HepG2 (cell line): ENCODE measurements around the gene PXDC1. TPM values are rescaled to one million over a fixed set of nuclear protein-coding genes. Genes with fewer than 3 reads are reported as not detected.
A peak's percentile ranks its signal among the peaks of the same experiment; 100 is the strongest.

Source experiments
- KLF9 ChIP-seq: IDR thresholded peaks from 2 replicates; pipeline ENCODE4 v1.6.1; 2016; ENCODE audit warnings: low read depth
- MYC ChIP-seq: sonication (generic); formaldehyde crosslinking; IDR thresholded peaks from 2 replicates; pipeline ENCODE4 v1.9.0; 2021; ENCODE audit warnings: missing genetic modification reagents, borderline replicate concordance
- PAWR ChIP-seq: sonication (generic); formaldehyde crosslinking; IDR thresholded peaks from 2 replicates; pipeline ENCODE4 v1.4.0; 2020; ENCODE audit warnings: missing genetic modification reagents, mild to moderate bottlenecking, borderline replicate concordance
- PHF5A ChIP-seq: IDR thresholded peaks from one replicate; pipeline ENCODE4 v1.6.1; 2018; ENCODE audit warnings: low read depth, missing genetic modification reagents; ENCODE audit not compliant: unreplicated experiment
- SOX13 ChIP-seq, 3 experiments: fragments of 450-650 bp in 1 of 3; sonication (generic) in 1 of 3; formaldehyde crosslinking in 1 of 3; IDR thresholded peaks in 2 of 3; conservative IDR thresholded peaks in 1 of 3; 2 replicates each; pipeline versions ENCODE4 v1.5.0 to v1.6.1; 2016 to 2020; ENCODE audit warnings: antibody characterized with exemption in 1 of 3, mild to moderate bottlenecking in 1 of 3, missing compliant biosample characterization in 1 of 3, missing genetic modification reagents in 1 of 3, moderate library complexity in 1 of 3
- SPEN ChIP-seq: sonication (generic); formaldehyde crosslinking; IDR thresholded peaks from 2 replicates; pipeline ENCODE4 v1.5.1; 2020; ENCODE audit warnings: low read depth, mild to moderate bottlenecking, missing genetic modification reagents
- TCF7L2 ChIP-seq: IDR thresholded peaks from 2 replicates; pipeline ENCODE4 v1.6.1; 2011; ENCODE audit warnings: mild to moderate bottlenecking, low read depth, low read length, moderate library complexity
- ZBTB7A ChIP-seq: sonication (generic); formaldehyde crosslinking; IDR thresholded peaks from 2 replicates; pipeline ENCODE4 v1.8.0; 2022; ENCODE audit warnings: mild to moderate bottlenecking, missing genetic modification reagents
- ZBTB8A ChIP-seq: sonication (generic); formaldehyde crosslinking; IDR thresholded peaks from 2 replicates; pipeline ENCODE4 v1.4.0; 2020; ENCODE audit warnings: mild to moderate bottlenecking, low read depth, missing genetic modification reagents, borderline replicate concordance
- ZNF343 ChIP-seq: sonication (generic); formaldehyde crosslinking; IDR thresholded peaks from 2 replicates; pipeline ENCODE4 v1.4.0; 2020; ENCODE audit warnings: mild to moderate bottlenecking, missing genetic modification reagents
- ZNF383 ChIP-seq: sonication (generic); formaldehyde crosslinking; IDR thresholded peaks from 2 replicates; pipeline ENCODE4 v1.4.0; 2020; ENCODE audit warnings: missing genetic modification reagents, mild to moderate bottlenecking, borderline replicate concordance
- ZNF674 ChIP-seq: sonication (generic); formaldehyde crosslinking; IDR thresholded peaks from 2 replicates; pipeline ENCODE4 v1.5.0; 2020; ENCODE audit warnings: low read depth, mild to moderate bottlenecking, missing genetic modification reagents
- ZSCAN22 ChIP-seq: sonication (generic); formaldehyde crosslinking; IDR thresholded peaks from 2 replicates; pipeline ENCODE4 v1.4.0; 2020; ENCODE audit warnings: mild to moderate bottlenecking, missing genetic modification reagents
- polyA plus RNA-seq, 8 experiments: library from polyadenylated mRNA; depleted of rRNA in 3 of 8; stranded (reverse) in 7 of 8; unstranded in 1 of 8; fragments of >200 nt; fragmentation: Illumina TruSeq in 4 of 8; extraction: Trizol in 4 of 8; gene quantifications; 2 replicates each; pipeline versions ENCODE4 v1.2.1 to v1.2.3, GENCODE V29; 2011 to 2016; ENCODE audit warnings: low read depth in 4 of 8, missing spikeins in 1 of 8, mixed read lengths in 1 of 8; ENCODE audit not compliant: insufficient read depth in 1 of 8
- total RNA-seq, 5 experiments: library from RNA; depleted of rRNA; stranded (reverse); fragments of >200 nt; fragmentation: Illumina TruSeq; extraction: Trizol; gene quantifications; 2 replicates each; pipeline ENCODE4 v1.2.3, GENCODE V29; 2016; ENCODE audit warnings: low read depth in 1 of 5
- TF ChIP-seq, protein P1 (sequence below): fragments of 450-650 bp; IDR thresholded peaks from 2 replicates; pipeline ENCODE4 v1.6.1; 2017; ENCODE audit warnings: mild to moderate bottlenecking
- TF ChIP-seq, protein P2 (sequence below): sonication (generic); formaldehyde crosslinking; IDR thresholded peaks from 2 replicates; pipeline ENCODE4 v1.4.0; 2020; ENCODE audit warnings: missing genetic modification reagents
- TF ChIP-seq, protein P3 (sequence below), 2 experiments: sonication (generic) in 1 of 2; formaldehyde crosslinking in 1 of 2; IDR thresholded peaks; 2 replicates each; pipeline versions ENCODE4 v1.5.1 to v1.6.1; 2011 to 2020; ENCODE audit warnings: borderline replicate concordance in 1 of 2, low read depth in 1 of 2, low read length in 1 of 2, mild to moderate bottlenecking in 1 of 2, missing genetic modification reagents in 1 of 2, moderate library complexity in 1 of 2

The PXDC1 gene
- total and polyA plus RNA-seq, 2 of the 13 experiments (the other 11 are each of a cell fraction or from before 2014, with no cell fraction given), result 32.4 to 34.7 TPM

DNA sequence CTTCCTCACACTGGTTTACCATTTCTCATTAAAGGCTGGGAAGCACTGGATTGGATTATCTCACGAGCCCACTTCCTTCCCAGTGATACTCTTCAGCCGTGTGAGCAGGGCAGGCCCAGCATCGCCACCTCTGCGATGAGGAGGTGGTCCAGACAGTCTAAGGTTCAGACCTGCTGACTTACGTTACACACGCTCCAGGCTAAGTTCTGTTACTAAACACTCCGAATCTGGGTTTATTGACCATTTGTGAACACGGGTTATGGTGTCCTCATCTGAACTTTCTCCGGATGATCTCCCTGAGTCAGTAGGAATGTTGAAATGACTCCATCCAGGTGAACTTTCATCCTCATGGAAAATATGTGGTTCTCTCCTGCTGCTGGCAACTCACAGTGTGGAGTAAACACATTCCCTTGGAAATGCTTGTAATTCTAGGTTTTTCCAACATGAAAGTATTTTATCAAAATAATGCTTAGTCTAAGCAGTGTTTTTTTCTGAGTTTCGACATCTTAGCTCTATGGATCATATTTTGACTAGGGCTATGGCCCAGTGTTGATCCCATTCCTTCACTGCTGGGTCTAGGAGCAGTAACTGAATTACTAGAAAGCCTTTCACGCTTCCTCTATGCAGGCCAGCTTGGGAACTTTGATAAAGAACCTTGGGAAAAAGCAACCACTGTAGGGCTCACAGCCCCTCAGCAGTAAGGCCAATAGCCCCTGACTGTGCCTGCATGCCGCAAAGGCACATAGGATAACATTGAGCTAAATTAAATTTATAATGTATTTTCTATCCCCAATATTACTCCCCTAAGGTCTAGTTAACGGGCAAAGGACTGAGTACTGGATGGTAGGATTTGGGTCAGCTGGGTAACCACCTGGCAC lies 37.7 kb upstream of the PXDC1 start (continued):
- TF ChIP-seq, protein P1, sequence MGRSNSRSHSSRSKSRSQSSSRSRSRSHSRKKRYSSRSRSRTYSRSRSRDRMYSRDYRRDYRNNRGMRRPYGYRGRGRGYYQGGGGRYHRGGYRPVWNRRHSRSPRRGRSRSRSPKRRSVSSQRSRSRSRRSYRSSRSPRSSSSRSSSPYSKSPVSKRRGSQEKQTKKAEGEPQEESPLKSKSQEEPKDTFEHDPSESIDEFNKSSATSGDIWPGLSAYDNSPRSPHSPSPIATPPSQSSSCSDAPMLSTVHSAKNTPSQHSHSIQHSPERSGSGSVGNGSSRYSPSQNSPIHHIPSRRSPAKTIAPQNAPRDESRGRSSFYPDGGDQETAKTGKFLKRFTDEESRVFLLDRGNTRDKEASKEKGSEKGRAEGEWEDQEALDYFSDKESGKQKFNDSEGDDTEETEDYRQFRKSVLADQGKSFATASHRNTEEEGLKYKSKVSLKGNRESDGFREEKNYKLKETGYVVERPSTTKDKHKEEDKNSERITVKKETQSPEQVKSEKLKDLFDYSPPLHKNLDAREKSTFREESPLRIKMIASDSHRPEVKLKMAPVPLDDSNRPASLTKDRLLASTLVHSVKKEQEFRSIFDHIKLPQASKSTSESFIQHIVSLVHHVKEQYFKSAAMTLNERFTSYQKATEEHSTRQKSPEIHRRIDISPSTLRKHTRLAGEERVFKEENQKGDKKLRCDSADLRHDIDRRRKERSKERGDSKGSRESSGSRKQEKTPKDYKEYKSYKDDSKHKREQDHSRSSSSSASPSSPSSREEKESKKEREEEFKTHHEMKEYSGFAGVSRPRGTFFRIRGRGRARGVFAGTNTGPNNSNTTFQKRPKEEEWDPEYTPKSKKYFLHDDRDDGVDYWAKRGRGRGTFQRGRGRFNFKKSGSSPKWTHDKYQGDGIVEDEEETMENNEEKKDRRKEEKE, result no peak
- TF ChIP-seq ZNF343 (CRISPR knock-in tag), result 0 out of 2 replicates have a peak, but pooled peaks have one; percentile 15
- TF ChIP-seq SOX13 (IDR thresholded peaks at IDR 0.05), result 0 out of 2 replicates have a peak, but pooled peaks have one; percentile 71
- peak in 1 of 2 experiments; percentile 91; a peak in 3 of 4 replicates for TF ChIP-seq SOX13 (CRISPR knock-in tag; conservative IDR thresholded peaks at IDR 0.05 in 1 of 2, IDR thresholded peaks at IDR 0.05 in 1 of 2)
- TF ChIP-seq MYC (CRISPR knock-in tag), result peak; percentile 5; the same call in 1 of the 2 replicates
- no peak for TF ChIP-seq ZSCAN22
- TF ChIP-seq ZNF674, result no peak
- TF ChIP-seq ZBTB8A (CRISPR knock-in tag), result no peak
- no peak for TF ChIP-seq KLF9 (CRISPR knock-in tag)
- peak; percentile 42 for TF ChIP-seq PHF5A (CRISPR knock-in tag)
- TF ChIP-seq, protein P2, sequence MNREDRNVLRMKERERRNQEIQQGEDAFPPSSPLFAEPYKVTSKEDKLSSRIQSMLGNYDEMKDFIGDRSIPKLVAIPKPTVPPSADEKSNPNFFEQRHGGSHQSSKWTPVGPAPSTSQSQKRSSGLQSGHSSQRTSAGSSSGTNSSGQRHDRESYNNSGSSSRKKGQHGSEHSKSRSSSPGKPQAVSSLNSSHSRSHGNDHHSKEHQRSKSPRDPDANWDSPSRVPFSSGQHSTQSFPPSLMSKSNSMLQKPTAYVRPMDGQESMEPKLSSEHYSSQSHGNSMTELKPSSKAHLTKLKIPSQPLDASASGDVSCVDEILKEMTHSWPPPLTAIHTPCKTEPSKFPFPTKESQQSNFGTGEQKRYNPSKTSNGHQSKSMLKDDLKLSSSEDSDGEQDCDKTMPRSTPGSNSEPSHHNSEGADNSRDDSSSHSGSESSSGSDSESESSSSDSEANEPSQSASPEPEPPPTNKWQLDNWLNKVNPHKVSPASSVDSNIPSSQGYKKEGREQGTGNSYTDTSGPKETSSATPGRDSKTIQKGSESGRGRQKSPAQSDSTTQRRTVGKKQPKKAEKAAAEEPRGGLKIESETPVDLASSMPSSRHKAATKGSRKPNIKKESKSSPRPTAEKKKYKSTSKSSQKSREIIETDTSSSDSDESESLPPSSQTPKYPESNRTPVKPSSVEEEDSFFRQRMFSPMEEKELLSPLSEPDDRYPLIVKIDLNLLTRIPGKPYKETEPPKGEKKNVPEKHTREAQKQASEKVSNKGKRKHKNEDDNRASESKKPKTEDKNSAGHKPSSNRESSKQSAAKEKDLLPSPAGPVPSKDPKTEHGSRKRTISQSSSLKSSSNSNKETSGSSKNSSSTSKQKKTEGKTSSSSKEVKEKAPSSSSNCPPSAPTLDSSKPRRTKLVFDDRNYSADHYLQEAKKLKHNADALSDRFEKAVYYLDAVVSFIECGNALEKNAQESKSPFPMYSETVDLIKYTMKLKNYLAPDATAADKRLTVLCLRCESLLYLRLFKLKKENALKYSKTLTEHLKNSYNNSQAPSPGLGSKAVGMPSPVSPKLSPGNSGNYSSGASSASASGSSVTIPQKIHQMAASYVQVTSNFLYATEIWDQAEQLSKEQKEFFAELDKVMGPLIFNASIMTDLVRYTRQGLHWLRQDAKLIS (CRISPR knock-in tag), result no peak
- no peak for TF ChIP-seq PAWR (CRISPR knock-in tag)
- no peak for TF ChIP-seq TCF7L2
- TF ChIP-seq SPEN (CRISPR knock-in tag), result peak; percentile 82; the same call in 1 of the 2 replicates
- TF ChIP-seq ZNF383 (CRISPR knock-in tag), result no peak
- no peak; the same call in 1 of the 2 replicates for TF ChIP-seq ZBTB7A (CRISPR knock-in tag)
- TF ChIP-seq, protein P3, sequence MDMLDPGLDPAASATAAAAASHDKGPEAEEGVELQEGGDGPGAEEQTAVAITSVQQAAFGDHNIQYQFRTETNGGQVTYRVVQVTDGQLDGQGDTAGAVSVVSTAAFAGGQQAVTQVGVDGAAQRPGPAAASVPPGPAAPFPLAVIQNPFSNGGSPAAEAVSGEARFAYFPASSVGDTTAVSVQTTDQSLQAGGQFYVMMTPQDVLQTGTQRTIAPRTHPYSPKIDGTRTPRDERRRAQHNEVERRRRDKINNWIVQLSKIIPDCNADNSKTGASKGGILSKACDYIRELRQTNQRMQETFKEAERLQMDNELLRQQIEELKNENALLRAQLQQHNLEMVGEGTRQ (IDR thresholded peaks at IDR 0.05; ENCODE audit: low read depth, low read length), result no peak
- TF ChIP-seq, protein P3 (CRISPR knock-in tag; IDR thresholded peaks at IDR 0.05; ENCODE audit: borderline replicate concordance), result peak; percentile 11; the same call in 1 of the 2 replicates
